Hematopoietic multipotent progenitor cell treated with erythropoietin and hydrocortisone succinate and interleukin-3 and kit ligand, for 6 days (in vitro differentiated cells): Measurements from ENCODE around the gene EEFSEC.
"Not testable (repeated sequence)": the region's sequence is repeated elsewhere in the genome, so short reads cannot be mapped to it uniquely, and the experiment has no call there.

ENCODE experiments used
- DNase-seq: peaks from one replicate; pipeline ENCODE4 v3.0.0-alpha.2; 2015

EEFSEC gene

DNA sequence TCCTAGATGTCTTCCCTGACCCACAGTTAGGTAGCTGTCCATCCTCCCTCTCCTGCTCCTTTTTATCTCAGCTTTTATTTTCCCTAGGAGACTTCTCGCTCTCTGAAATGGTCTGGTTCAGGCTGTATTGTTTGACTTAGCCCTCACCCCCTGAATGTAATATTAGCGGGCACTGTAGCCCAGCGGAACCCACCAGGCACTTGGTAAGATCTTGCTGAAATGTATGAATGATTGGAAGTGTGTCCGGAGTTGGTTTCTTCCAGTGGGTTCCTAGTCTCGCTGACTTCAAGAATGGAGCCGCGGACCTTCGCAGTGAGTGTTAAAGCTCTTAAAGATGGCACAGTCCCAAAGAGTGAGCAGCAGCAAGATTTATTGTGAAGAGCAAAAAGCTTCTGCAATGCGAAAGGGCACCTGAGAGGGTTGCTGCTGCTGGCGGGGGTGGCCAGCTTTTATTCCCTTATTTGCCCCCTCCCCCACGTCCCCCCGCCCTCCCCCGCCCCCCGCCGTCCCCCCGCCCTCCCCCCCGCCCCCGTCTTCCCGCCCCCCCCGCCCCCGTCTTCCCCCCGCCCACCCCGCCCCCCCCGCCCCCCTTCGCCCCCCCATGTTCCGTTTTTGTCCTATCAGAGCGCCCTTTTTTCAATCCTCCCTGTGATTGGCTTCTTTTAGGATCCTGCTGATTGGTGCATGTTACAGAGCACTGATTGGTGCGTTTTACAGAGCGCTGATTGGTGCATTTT is 694 bp upstream of the EEFSEC start:
- DNase-seq, result peak; percentile 87

DNA sequence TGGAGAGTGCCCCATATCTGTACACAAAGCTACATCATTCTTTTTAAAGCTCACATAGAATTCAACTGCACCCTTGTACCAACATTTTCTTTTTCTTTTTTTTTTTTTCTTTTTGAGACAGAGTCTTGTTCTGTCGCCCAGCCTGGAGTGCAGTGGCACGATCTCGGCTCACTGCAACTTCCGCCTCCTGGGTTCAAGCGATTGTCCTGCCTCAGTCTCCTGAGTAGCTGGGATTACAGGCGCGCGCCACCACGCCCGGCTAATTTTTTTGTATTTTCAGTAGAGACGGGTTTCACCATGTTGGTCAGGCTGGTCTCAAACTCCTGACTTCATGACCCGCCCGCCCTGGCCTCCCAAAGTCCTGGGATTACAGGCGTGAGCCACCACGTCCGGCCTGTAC is 1.1 kb downstream of the EEFSEC start:
- not testable (repeated sequence) for DNase-seq

- DNase-seq, result no peak
These were observed 2.5 kb downstream of the EEFSEC start for GRCh38 chr3:128155616-128156360.

DNA sequence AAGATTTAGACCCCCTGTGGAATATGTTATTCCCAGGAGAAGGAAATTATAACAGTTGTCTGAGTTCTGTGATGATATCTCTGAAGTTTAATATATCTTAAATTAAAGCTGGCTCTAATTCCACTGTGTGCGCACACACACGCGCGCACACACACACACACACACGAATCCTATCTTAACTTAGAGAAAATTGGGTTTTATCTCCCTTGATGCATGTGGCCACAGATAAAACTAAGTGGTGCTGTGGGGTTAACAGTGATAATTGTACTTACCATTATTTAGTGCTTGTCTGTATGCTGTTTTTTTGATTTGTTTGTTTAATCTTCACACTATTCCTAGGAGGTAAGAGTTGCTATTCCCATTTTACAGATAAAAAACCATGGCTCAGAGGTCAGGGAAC is 7.4 kb downstream of the EEFSEC start:
- DNase-seq, result peak; percentile 51

GRCh38 chr3:128163432-128163831 is 10.2 kb downstream of the EEFSEC start:
- no peak for DNase-seq

GRCh38 chr3:128166971-128167453 is 13.7 kb downstream of the EEFSEC start:
- no peak for DNase-seq

DNA sequence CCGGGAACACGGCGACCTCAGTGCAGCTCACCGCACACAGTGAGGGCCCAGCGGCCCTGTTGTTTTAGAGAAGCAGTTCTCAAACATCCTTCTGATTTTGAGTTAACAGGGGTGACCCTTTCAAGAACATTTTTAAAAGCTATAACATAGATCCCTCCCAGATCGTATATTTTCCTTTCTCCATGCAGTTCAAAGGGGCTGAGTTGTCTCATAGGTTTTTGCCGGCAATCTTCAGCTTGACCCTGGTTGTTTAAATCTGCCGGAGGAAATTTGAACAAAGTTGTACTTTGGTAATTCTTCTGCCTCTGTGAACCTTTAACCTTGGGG is 14.3 kb downstream of the EEFSEC start:
- DNase-seq, result no peak

DNA sequence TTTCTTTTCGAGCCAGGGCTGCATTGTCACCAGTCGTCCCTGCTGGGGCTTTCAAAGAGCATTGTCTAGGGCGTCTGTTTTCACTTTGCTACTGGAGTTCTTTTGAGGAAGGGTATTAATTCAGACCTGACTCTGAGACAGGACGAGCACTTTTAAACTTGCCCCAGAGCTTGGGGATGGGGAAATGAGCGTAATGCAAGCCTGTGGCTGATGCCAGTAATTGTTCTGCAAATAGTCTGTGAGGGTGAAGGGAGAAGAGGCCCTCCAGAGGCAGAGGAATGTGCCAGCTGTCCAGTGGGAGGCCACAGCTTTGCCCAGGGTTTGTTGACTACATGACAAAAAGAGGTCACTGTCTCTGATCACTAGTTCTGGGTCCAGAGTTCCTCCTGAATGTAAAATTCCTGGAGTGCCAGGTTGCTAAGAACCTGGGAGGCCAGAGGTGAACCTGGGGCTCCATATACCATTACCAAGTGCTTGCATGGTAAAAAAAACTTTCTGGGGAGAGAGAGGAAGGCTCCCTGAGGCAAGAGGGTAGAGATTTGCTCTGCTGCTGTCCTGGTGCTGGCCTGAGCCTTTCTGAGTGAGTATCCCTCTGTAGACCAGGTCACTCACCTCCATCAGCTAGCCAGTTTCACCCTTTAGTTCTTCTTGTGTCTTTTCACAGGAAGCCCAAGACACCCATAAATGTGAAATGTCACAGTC is 14.8 kb downstream of the EEFSEC start:
- no peak for DNase-seq

DNA sequence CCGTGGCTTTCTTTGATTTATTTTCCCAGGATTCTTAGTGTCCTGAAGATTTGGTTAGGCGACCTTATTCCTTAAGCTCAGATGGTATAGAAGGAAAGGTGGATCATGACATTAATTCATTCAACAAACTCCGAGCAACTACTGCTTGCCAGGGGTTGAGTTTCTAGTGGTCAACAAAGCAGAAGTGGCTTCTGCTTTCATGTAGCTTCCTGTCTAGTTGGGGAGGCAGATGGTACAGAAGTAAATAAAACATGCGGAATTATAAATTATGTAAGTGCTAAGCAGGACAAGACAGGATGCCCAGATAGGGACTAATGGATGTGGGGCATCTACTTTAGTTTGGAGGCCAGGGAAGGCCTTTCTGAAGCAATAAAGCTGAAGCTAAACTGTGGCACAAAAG is 15.6 kb downstream of the EEFSEC start:
- DNase-seq, result no peak

DNA sequence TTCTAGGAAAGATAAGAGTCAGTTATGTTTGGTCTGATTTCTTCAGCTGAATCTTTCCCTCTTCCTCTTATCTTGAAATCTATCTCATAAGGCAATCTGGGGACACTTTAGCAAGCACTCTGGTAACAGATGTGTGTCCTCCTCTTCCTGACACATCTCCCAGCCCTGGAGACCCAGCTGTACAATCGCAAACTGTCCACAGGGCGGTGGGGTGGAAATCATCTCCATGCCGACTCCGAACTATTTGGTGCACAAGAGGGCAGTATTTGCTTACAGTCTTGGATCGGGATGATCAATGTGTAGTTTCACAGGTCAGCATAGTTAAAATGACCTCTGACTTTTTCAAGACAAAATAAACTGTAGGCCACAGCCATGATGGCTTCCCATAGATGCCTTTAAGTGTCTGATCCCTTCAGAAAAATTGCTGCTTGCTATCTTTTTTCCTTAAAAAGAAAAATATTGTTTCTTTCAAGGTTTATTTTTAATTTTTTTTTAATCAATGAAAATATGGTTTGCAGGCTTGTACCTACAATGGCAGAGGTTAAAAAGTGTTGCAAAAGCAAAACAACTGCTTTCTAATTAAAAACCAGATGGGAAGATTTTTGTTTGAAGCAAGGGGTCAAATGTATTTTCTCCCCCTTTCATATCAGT is 17.7 kb downstream of the EEFSEC start:
- peak; percentile 85 for DNase-seq

DNA sequence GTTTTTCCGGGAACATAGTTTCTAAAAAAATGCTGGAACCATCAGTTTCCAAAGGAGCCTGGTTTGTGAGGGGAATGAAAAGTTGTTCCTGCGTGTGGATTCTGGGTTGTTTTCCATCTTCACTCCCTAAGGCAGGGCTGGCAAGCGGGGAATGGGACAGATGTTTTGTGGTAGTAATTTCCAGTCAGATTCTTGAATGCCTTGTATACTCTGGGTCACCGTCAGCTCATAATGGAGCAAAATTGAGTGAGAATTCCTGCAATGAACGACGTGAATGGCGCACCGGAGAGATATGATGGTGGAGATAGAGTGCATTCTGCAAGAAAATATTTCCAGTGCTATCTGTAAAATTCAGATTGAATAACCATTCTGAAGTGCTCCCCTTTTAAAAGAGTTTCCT is 19.9 kb downstream of the EEFSEC start:
- DNase-seq, result no peak

GRCh38 chr3:128173849-128174248 is 20.6 kb downstream of the EEFSEC start:
- DNase-seq, result peak; percentile 35

GRCh38 chr3:128174675-128175590 is 21.7 kb downstream of the EEFSEC start:
- no peak for DNase-seq

DNA sequence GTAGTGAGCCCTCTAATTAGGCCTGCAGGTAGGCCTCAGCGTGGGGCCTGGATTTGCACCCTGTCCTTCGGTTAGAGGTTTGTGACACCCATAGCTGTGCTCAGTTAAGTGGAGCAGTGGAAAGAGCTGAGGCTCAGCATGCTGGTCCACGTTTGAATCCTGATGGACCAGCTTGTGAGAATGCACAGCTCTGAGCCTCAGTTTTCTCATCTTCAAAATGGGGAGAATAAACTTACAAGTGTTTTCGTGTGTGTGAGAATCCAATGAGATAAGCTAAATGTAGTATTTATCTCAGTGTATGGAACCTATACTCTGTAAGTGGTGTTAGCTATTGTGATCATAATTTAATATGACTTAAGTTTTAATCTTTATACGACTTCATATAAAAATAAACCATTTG is 22.5 kb downstream of the EEFSEC start:
- DNase-seq, result no peak

DNA sequence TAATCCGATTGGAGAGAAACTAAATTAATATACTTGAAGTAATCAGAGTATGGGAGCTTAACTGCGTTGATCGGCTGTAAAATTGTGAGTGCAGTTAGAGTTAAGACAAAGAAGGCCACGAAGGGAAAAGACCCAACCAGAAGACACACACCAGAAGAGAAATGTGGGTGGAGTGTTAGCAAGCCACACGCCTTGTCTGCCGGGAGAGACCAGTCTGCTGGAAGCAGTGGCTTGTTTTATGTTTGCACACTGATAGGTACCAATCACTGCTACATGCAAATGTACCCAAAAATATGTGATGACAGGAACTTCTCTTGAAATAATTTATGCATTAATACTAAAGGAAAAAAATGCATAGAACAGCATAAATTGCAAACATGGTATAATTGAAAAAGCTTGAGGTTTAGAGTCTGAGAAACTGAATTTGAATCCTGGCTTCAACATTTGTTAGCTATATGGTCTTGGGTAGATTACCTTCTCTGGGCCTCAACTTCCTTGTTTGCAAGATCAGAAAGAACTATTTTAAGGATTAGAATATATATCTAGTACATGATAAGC is 23.1 kb downstream of the EEFSEC start:
- peak; percentile 33 for DNase-seq

- DNase-seq, result no peak
These were observed 24.6 kb downstream of the EEFSEC start for GRCh38 chr3:128177865-128178264.

GRCh38 chr3:128178782-128179483 is 25.7 kb downstream of the EEFSEC start:
- no peak for DNase-seq

- no peak for DNase-seq
These were observed 26.2 kb downstream of the EEFSEC start for GRCh38 chr3:128179484-128179819.

DNA sequence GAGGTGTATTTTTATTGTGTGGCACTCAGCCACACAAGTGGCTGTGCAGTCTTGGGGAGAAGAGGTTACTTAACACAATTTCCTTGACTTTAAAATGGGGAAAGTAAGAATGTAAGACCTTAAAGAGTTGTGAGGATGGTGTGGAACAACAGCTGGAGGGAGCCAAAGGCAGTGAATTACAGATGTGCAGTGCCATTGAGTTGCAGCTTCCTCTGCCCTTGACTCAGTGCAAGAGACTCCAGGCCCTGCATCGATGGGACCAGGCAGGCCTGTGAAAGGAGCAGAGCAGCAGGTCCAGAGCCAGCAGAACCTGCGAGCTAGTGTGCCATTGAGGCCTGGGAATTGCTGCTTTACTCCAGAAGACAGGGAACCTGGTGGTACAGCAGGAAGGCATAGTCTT is 27.2 kb downstream of the EEFSEC start:
- no peak for DNase-seq

GRCh38 chr3:128180913-128181312 is 27.6 kb downstream of the EEFSEC start:
- DNase-seq, result no peak

- DNase-seq, result peak; percentile 57
These were observed 29.4 kb downstream of the EEFSEC start for GRCh38 chr3:128182656-128183055.
